ENCODE measurements around the gene MAPK14. TPM values are rescaled to one million over a fixed set of nuclear protein-coding genes. Genes with fewer than 3 reads are reported as not detected.

Gene MAPK14
- total and polyA plus RNA-seq, 9 of the 15 experiments (the other 6 are each of a cell fraction or from before 2014, with no cell fraction given) = 8.8 to 62.7 (median 35.5) TPM

GRCh38 chr6:36131511-36132245 is 104.1 kb downstream of the MAPK14 start (continued):
- TF ChIP-seq RREB1 (CRISPR knock-in tag; IDR thresholded peaks at IDR 0.05) = no peak
- TF ChIP-seq HNRNPH1 (optimal IDR thresholded peaks at IDR 0.05; ENCODE audit: low read depth, low read length) = no peak
- TF ChIP-seq TCF7 (IDR thresholded peaks at IDR 0.05; ENCODE audit: borderline replicate concordance) = no peak
- no peak for TF ChIP-seq RAD21 (CRISPR knock-in tag; conservative IDR thresholded peaks at IDR 0.05 in 1 of 2, IDR thresholded peaks at IDR 0.05 in 1 of 2)
- TF ChIP-seq MAFF (IDR thresholded peaks at IDR 0.05; ENCODE audit: low read length) = no peak
- peak; percentile 47; the same call in 1 of the 2 replicates for TF ChIP-seq GABPA (tag; conservative IDR thresholded peaks at IDR 0.05; ENCODE audit: low read depth)
- TF ChIP-seq GATAD2B (IDR thresholded peaks at IDR 0.05; ENCODE audit: borderline replicate concordance) = no peak
- no peak for TF ChIP-seq PHF20 (IDR thresholded peaks at IDR 0.05; ENCODE audit: partially characterized antibody)
- TF ChIP-seq FIP1L1 (IDR thresholded peaks at IDR 0.05; ENCODE audit: low read depth, low read length, poor library complexity, severe bottlenecking) = no peak
- no peak for TF ChIP-seq TAF9B (IDR thresholded peaks at IDR 0.05; ENCODE audit: partially characterized antibody)
- no peak for TF ChIP-seq MLX (CRISPR knock-in tag; conservative IDR thresholded peaks at IDR 0.05)
- TF ChIP-seq ARID3B (CRISPR knock-in tag; IDR thresholded peaks at IDR 0.05; ENCODE audit: borderline replicate concordance) = no peak
- TF ChIP-seq TAL1 (IDR thresholded peaks at IDR 0.05) = peak; percentile 19; the same call in 1 of the 2 replicates
- no peak for TF ChIP-seq SNAPC5 (CRISPR knock-in tag; IDR thresholded peaks at IDR 0.05)
- no peak for TF ChIP-seq ZNF695 (CRISPR knock-in tag; IDR thresholded peaks at IDR 0.05)
- TF ChIP-seq ID3 (CRISPR knock-in tag; IDR thresholded peaks at IDR 0.05) = no peak
- TF ChIP-seq ID3 (tag; IDR thresholded peaks at IDR 0.05) = 0 out of 2 replicates have a peak, but pooled peaks have one; percentile 43
- no peak for TF ChIP-seq DIDO1 (tag; IDR thresholded peaks at IDR 0.05; ENCODE audit: low read depth)
